ENCODE measurements around the gene GUCA1C.

Gene GUCA1C, protein sequence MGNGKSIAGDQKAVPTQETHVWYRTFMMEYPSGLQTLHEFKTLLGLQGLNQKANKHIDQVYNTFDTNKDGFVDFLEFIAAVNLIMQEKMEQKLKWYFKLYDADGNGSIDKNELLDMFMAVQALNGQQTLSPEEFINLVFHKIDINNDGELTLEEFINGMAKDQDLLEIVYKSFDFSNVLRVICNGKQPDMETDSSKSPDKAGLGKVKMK

DNA sequence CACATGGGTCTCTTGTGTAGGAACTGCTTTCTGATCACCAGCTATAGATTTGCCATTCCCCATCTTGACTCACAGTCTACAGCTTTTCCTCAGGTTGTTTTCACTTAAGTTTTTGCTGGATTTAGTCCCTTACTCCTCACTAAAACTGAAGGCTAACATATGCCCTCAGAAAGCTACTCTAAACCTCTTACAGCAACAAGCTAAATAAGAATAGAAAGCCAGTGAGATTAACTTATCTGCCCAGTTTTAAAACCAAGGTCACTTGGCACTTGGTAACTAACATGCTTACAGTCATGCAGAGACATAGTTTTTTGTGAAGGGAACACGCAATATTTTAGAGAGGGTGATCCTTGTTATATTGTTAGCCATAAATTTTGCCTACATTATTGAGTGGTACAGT is at the start of gene GUCA1C:
Gene GUCA1C (minus strand): TSS at position 180 of the 400 bp plus-strand sequence. CDS start 117 bp downstream, at position 63.
- no peak within 1 kb of the TSS for H3K4me3 ChIP-seq
- H3K36me3 ChIP-seq = no peaks in the 10 kb centered on the region
- TF ChIP-seq, protein P1, sequence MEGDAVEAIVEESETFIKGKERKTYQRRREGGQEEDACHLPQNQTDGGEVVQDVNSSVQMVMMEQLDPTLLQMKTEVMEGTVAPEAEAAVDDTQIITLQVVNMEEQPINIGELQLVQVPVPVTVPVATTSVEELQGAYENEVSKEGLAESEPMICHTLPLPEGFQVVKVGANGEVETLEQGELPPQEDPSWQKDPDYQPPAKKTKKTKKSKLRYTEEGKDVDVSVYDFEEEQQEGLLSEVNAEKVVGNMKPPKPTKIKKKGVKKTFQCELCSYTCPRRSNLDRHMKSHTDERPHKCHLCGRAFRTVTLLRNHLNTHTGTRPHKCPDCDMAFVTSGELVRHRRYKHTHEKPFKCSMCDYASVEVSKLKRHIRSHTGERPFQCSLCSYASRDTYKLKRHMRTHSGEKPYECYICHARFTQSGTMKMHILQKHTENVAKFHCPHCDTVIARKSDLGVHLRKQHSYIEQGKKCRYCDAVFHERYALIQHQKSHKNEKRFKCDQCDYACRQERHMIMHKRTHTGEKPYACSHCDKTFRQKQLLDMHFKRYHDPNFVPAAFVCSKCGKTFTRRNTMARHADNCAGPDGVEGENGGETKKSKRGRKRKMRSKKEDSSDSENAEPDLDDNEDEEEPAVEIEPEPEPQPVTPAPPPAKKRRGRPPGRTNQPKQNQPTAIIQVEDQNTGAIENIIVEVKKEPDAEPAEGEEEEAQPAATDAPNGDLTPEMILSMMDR (IDR thresholded peaks at IDR 0.05) = no peak
- no peaks in the 10 kb centered on the region for H3K27me3 ChIP-seq
- intact Hi-C loops (cut with DNase I; ENCODE audit: low total_unique reads) = no loop called here
- no peak within 1 kb of the TSS for H3K27ac ChIP-seq
- no peaks in the 10 kb centered on the region for H3K4me1 ChIP-seq
- no peaks in the 10 kb centered on the region for H3K9me3 ChIP-seq
- DNase-seq = no peak

DNA sequence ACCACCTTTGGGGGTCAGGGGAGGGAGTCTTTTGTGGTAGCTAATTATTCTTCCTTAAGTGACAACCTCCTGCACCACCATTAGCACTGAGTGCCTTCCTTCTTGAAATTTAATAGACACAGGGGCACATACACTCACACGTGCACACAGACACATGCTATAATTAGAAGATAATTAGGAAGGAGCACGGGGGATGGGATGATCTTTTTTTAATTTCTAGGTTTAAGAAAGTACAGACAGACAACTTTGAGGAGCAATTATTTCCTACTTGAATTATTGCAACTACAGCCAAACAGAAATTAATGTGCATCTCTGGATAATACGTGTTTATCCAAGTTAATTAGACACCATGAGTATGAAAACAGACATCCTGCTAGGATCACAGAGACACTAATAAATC is 44.8 kb upstream of the GUCA1C start:
- no peak overlapping the region for H3K4me3 ChIP-seq
- H3K27ac ChIP-seq = no peak overlapping the region
- H3K27me3 ChIP-seq = no peaks in the 10 kb centered on the region
- no peaks in the 10 kb centered on the region for H3K36me3 ChIP-seq
- TF ChIP-seq, protein P1 (IDR thresholded peaks at IDR 0.05) = no peak
- DNase-seq = no peak
- intact Hi-C loops (cut with DNase I; ENCODE audit: low total_unique reads) = no loop called here
- no peaks in the 10 kb centered on the region for H3K4me1 ChIP-seq
- no peaks in the 10 kb centered on the region for H3K9me3 ChIP-seq

DNA sequence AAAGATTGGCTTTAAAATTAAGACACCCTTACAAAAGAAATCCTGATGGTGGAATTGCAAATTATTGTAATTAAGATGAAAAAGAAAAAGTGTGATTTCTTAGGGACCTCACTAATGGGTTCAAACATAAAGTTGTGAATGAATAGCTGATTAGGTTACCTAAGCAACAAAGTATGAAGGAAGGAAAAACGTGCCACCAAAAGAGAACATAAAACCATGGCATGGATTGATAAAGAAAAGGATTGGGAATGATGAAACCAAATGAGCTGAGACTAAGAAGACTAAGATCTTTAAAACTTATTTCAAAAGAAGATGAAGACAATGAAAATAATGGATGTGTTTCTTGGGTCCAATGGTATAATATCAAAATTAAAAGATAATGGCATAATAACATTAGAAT is 32.2 kb upstream of the GUCA1C start:
- Histone ChIP-seq H3K4me1 (no peaks in the 10 kb centered on the region), H3K4me3 (no peak overlapping the region), H3K36me3 (no peaks in the 10 kb centered on the region), H3K27ac (no peak overlapping the region), H3K27me3 (no peaks in the 10 kb centered on the region), H3K9me3 (no peaks in the 10 kb centered on the region)
- TF ChIP-seq, protein P1 (IDR thresholded peaks at IDR 0.05) = no peak
- intact Hi-C loops (cut with DNase I; ENCODE audit: low total_unique reads) = no loop called here
- DNase-seq = no peak

DNA sequence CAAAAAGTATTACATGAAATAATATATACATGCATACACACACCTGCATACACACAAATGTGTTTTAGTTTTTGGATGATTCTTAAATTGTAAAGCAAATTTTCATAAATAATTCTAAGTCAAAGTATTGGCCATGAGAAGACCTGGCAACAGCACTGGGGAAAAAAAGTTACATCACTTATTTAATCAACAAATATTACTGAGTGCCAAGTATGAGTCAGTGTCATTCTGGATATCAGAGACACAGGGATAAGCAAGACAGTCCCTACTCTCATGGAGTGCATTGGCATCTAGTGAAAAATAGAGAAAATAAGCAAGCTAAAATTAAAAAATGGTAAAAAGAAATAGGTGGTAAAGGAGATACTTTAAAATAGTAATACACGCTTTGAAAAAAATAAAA is 29.4 kb upstream of the GUCA1C start:
- H3K36me3 ChIP-seq = no peaks in the 10 kb centered on the region
- H3K4me3 ChIP-seq = no peak overlapping the region
- TF ChIP-seq, protein P1 (IDR thresholded peaks at IDR 0.05) = no peak
- DNase-seq = no peak
- H3K4me1 ChIP-seq = no peaks in the 10 kb centered on the region
- intact Hi-C loops (cut with DNase I; ENCODE audit: low total_unique reads) = no loop called here
- H3K27me3 ChIP-seq = no peaks in the 10 kb centered on the region
- H3K27ac ChIP-seq = no peak overlapping the region
- no peaks in the 10 kb centered on the region for H3K9me3 ChIP-seq

DNA sequence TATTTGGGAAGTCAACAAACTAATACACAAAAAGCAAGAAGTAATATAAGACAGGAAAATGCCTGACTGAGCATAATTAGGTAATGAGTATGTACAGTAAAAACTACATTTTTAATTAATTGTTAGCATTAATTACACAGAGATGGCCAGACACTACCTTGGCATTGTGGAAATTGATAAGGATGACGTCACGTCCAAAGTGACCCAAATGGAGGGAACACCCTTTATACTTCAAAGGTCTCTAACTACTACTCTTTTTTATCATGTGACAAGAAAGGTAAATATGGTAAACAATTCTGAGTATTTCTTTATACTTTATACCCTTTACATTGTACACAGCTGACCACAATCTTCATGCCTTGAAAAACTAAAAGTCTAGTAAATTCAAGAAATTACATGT is 22.4 kb upstream of the GUCA1C start:
- TF ChIP-seq, protein P1 (IDR thresholded peaks at IDR 0.05) = no peak
- intact Hi-C loops (cut with DNase I; ENCODE audit: low total_unique reads) = no loop called here
- Histone ChIP-seq H3K27ac (no peak overlapping the region), H3K4me1 (no peaks in the 10 kb centered on the region), H3K9me3 (no peaks in the 10 kb centered on the region), H3K27me3 (no peaks in the 10 kb centered on the region), H3K36me3 (no peaks in the 10 kb centered on the region), H3K4me3 (no peak overlapping the region)
- DNase-seq = no peak

DNA sequence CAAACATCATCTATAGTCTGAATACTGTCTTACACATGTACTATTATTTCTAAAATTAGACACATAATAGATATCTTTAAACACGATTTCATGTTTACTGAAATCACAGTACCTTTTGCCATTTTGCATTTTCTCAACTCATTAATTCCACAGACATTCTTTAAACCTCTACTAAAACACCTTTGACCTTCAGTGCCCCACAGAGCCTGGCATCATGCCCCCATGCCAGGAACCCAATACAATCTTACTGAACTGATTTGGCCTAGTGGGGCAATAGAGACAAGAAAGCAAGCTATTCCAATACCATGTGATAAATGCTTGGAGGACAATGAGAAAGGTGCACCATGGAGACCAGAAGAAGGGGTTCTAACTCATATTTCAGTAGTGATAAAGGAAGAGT is 19.3 kb upstream of the GUCA1C start:
- Histone ChIP-seq H3K9me3 (no peaks in the 10 kb centered on the region), H3K4me3 (no peak overlapping the region), H3K27ac (no peak overlapping the region), H3K27me3 (no peaks in the 10 kb centered on the region), H3K36me3 (no peaks in the 10 kb centered on the region), H3K4me1 (no peaks in the 10 kb centered on the region)
- TF ChIP-seq, protein P1 (IDR thresholded peaks at IDR 0.05) = no peak
- DNase-seq = no peak
- intact Hi-C loops (cut with DNase I; ENCODE audit: low total_unique reads) = no loop called here
